Mesenchymal stem cell (in vitro differentiated cells and primary cell): ENCODE results near the gene FOXC1.

ENCODE experiments used
- DNase-seq: peaks from one replicate; pipeline ENCODE4 v3.0.0-alpha.2; 2013
- H2AFZ ChIP-seq: one replicate; pipeline ENCODE4 v1.6.1; 2013; ENCODE audit warnings: low read depth, mild to moderate bottlenecking, control low read depth, inconsistent platforms, low read length, moderate library complexity
- H2AK5ac ChIP-seq: 2 replicates; pipeline ENCODE4 v1.6.1; 2013; ENCODE audit warnings: low read length, moderate library complexity, mild to moderate bottlenecking, inconsistent platforms; ENCODE audit not compliant: severe bottlenecking
- H2BK120ac ChIP-seq: one replicate; pipeline ENCODE4 v1.6.1; 2013; ENCODE audit warnings: low read depth, mild to moderate bottlenecking, inconsistent platforms, low read length, moderate library complexity
- H2BK12ac ChIP-seq, 2 experiments: one replicate each; pipeline ENCODE4 v1.6.1; 2013; ENCODE audit warnings: inconsistent platforms in 2 of 2, low read length in 2 of 2, mild to moderate bottlenecking in 2 of 2, moderate library complexity in 2 of 2, control low read depth in 1 of 2
- H2BK15ac ChIP-seq: one replicate; pipeline ENCODE4 v1.6.1; 2013; ENCODE audit warnings: mild to moderate bottlenecking, low read depth, inconsistent platforms; ENCODE audit not compliant: poor library complexity, severe bottlenecking
- H2BK5ac ChIP-seq: 2 replicates; pipeline ENCODE4 v1.6.1; 2013; ENCODE audit warnings: low read depth, mild to moderate bottlenecking, low read length, control low read depth, inconsistent platforms; ENCODE audit not compliant: poor library complexity, severe bottlenecking
- H3K14ac ChIP-seq, 2 experiments: one replicate each; pipeline ENCODE4 v1.6.1; 2013; ENCODE audit warnings: inconsistent platforms in 2 of 2, low read length in 2 of 2, control low read depth in 1 of 2, mild to moderate bottlenecking in 1 of 2, moderate library complexity in 1 of 2
- H3K18ac ChIP-seq, 2 experiments: one replicate each; pipeline ENCODE4 v1.6.1; 2013; ENCODE audit warnings: inconsistent platforms in 2 of 2, low read length in 2 of 2, control low read depth in 1 of 2, low read depth in 1 of 2, mild to moderate bottlenecking in 1 of 2
- H3K23ac ChIP-seq, 2 experiments: one replicate each; pipeline ENCODE4 v1.6.1; 2013; ENCODE audit warnings: inconsistent platforms in 2 of 2, low read length in 2 of 2, mild to moderate bottlenecking in 2 of 2, moderate library complexity in 2 of 2, control low read depth in 1 of 2
- H3K27ac ChIP-seq: 2 replicates; pipeline ENCODE4 v1.5.1; 2013; ENCODE audit warnings: mild to moderate bottlenecking, moderate library complexity, low read length, control low read depth, inconsistent platforms; ENCODE audit not compliant: poor library complexity, severe bottlenecking
- H3K27me3 ChIP-seq, 2 experiments: 2 replicates each; pipeline versions ENCODE4 v1.6.1 to v1.7.0; 2013; ENCODE audit warnings: low read length in 2 of 2, mild to moderate bottlenecking in 2 of 2, moderate library complexity in 2 of 2, control low read depth in 1 of 2, inconsistent platforms in 1 of 2; ENCODE audit not compliant: control insufficient read depth in 1 of 2, insufficient read depth in 1 of 2
- H3K36me3 ChIP-seq, 2 experiments: 2 replicates each; pipeline versions ENCODE4 v1.6.1 to v1.7.0; 2013; ENCODE audit warnings: low read length in 2 of 2, control low read depth in 1 of 2, inconsistent platforms in 1 of 2, low read depth in 1 of 2, mild to moderate bottlenecking in 1 of 2; ENCODE audit not compliant: insufficient read depth in 2 of 2, control insufficient read depth in 1 of 2
- H3K4ac ChIP-seq, 2 experiments: one replicate each; pipeline ENCODE4 v1.6.1; 2013; ENCODE audit warnings: inconsistent platforms in 2 of 2, low read length in 2 of 2, mild to moderate bottlenecking in 2 of 2, moderate library complexity in 2 of 2, control low read depth in 1 of 2, low read depth in 1 of 2
- H3K4me1 ChIP-seq: 2 replicates; pipeline ENCODE4 v1.6.1; 2013; ENCODE audit warnings: low read depth, low read length, control low read depth; ENCODE audit not compliant: control insufficient read depth, insufficient read depth
- H3K4me2 ChIP-seq: 2 replicates; pipeline ENCODE4 v1.6.1; 2013; ENCODE audit warnings: low read length, mild to moderate bottlenecking, inconsistent platforms; ENCODE audit not compliant: poor library complexity, severe bottlenecking
- H3K4me3 ChIP-seq, 2 experiments: 2 replicates each; pipeline versions ENCODE4 v1.5.1 to v1.7.0; 2013; ENCODE audit warnings: low read length in 2 of 2, mild to moderate bottlenecking in 2 of 2, control low read depth in 1 of 2, low read depth in 1 of 2; ENCODE audit not compliant: insufficient read depth in 1 of 2
- H3K79me1 ChIP-seq: replicated peaks from 2 replicates; pipeline ENCODE4 v1.6.1; 2013; ENCODE audit warnings: mild to moderate bottlenecking, control low read depth, low read length, inconsistent platforms; ENCODE audit not compliant: poor library complexity, severe bottlenecking
- H3K9ac ChIP-seq: 2 replicates; pipeline ENCODE4 v1.7.0; 2013; ENCODE audit warnings: mild to moderate bottlenecking, low read length, moderate library complexity
- H3K9me3 ChIP-seq: 2 replicates; pipeline ENCODE4 v1.7.0; 2013; ENCODE audit warnings: mild to moderate bottlenecking, low read length; ENCODE audit not compliant: control insufficient read depth
- H4K8ac ChIP-seq: one replicate; pipeline ENCODE4 v1.6.1; 2013; ENCODE audit warnings: inconsistent platforms, mild to moderate bottlenecking, low read length, moderate library complexity
- H4K91ac ChIP-seq: one replicate; pipeline ENCODE4 v1.6.1; 2013; ENCODE audit warnings: mild to moderate bottlenecking, low read length, inconsistent platforms
- WGBS: methylation state at CpG from one replicate; pipeline ENCODE4 v1.1.7; 2013; ENCODE audit warnings: mixed read lengths; 5-methylcytosine and 5-hydroxymethylcytosine counted together

Gene FOXC1

GRCh38 chr6:1597121-1597744 lies 12.5 kb upstream of the FOXC1 start:
- no peak overlapping the region for H3K4me3 ChIP-seq
- H4K8ac ChIP-seq: no peak overlapping the region
- no peak overlapping the region for H3K9ac ChIP-seq
- no peak overlapping the region for H2AK5ac ChIP-seq
- H2BK12ac ChIP-seq: no peak overlapping the region
- H3K27me3 ChIP-seq: peaks cover 29 to 81% of the 10 kb centered on the region in 2 experiments
- H3K27ac ChIP-seq: no peak overlapping the region
- no peak overlapping the region for H2BK15ac ChIP-seq
- no peak overlapping the region for H2BK5ac ChIP-seq
- no peak overlapping the region for H3K4ac ChIP-seq
- DNase-seq: no peak
- no peaks in the 10 kb centered on the region for H3K79me1 ChIP-seq
- no peak overlapping the region for H4K91ac ChIP-seq
- H3K9me3 ChIP-seq: no peaks in the 10 kb centered on the region
- no peak overlapping the region for H3K18ac ChIP-seq
- no peak overlapping the region for H2AFZ ChIP-seq
- no peak overlapping the region for H3K23ac ChIP-seq
- no peaks in the 10 kb centered on the region for H3K36me3 ChIP-seq
- peaks cover 2% of the 10 kb centered on the region for H3K4me1 ChIP-seq
- no peak overlapping the region for H3K4me2 ChIP-seq
- H2BK120ac ChIP-seq: no peak overlapping the region
- H3K14ac ChIP-seq: no peak overlapping the region
- 19% methylated on average over 7 of the region's 8 CpGs for WGBS

DNA sequence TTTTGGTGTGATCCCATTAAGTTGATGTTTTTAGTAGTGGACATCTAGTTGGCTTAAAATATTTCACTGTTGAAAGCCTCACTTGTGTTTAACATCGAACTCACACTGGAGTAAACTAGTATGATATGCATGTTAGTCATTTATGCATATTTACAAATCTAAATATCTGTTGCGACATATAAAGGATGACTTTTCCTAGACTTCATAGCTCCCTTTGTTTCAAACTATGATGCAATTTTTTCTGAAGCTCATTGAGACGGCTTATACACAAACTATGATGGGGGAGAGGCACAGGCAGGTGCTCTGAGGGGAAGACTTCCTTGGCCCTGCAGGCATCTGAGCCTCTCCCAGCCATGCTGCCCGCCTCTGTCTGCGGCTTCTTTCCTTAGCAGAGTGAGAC lies 11.8 kb upstream of the FOXC1 start:
- peaks cover 28 to 81% of the 10 kb centered on the region in 2 experiments for H3K27me3 ChIP-seq
- H3K14ac ChIP-seq: no peak overlapping the region
- H2AK5ac ChIP-seq: no peak overlapping the region
- H2BK120ac ChIP-seq: no peak overlapping the region
- no peak overlapping the region for H2AFZ ChIP-seq
- peaks cover 2% of the 10 kb centered on the region for H3K4me1 ChIP-seq
- H3K4ac ChIP-seq: no peak overlapping the region
- no peak overlapping the region for H3K9ac ChIP-seq
- H4K91ac ChIP-seq: no peak overlapping the region
- H3K36me3 ChIP-seq: no peaks in the 10 kb centered on the region
- DNase-seq: no peak
- no peak overlapping the region for H3K4me3 ChIP-seq
- no peak overlapping the region for H2BK5ac ChIP-seq
- WGBS: 59% methylated on average over 3 of the region's 5 CpGs
- no peak overlapping the region for H3K4me2 ChIP-seq
- no peak overlapping the region for H3K23ac ChIP-seq
- no peaks in the 10 kb centered on the region for H3K79me1 ChIP-seq
- H3K18ac ChIP-seq: no peak overlapping the region
- H3K9me3 ChIP-seq: no peaks in the 10 kb centered on the region
- no peak overlapping the region for H2BK15ac ChIP-seq
- no peak overlapping the region for H2BK12ac ChIP-seq
- H4K8ac ChIP-seq: no peak overlapping the region
- no peak overlapping the region for H3K27ac ChIP-seq

DNA sequence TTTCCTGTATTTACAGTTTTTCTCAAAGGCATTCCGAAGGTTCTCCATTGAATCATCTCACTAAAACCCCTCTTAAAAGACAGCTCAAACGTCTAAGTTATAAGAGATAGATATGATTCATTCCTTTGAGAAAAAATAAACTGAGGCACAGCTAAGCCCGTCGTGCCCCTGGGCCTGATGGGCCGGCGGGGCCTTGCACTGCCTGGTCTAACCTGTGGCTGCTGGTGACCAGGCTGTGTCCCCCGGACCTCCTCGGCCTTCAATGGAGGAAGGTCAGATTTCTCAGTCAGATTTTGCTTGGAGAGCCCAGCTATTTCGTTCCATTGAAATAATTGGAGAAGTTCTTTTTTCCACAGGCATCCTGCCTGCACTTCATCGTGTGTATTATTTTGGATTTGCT lies 11.3 kb upstream of the FOXC1 start:
- 90% methylated on average over 10 of the region's 10 CpGs for WGBS

DNA sequence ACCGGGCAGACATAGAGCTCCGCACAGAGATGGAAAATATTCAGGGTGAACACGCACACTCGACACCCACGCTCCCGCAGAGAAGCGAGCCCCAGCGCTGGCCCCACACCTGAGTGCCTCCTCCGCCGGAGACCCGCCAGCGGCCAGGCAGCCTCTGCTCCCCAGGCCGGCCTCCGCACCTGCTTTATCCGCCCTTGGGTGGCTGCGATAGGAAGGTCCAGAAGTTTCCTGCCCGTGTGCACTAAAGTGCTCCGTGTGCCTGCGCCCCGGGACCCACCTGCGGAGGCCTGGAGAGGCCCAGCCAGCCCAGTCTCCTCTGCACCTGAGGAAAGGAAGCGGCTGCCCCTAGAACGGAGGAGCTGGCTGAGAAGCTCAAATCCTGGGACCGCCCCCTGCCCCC lies 10.8 kb upstream of the FOXC1 start:
- H3K27ac ChIP-seq: no peak overlapping the region
- H3K4ac ChIP-seq: no peak overlapping the region
- no peak overlapping the region for H3K9ac ChIP-seq
- H3K23ac ChIP-seq: no peak overlapping the region
- no peaks in the 10 kb centered on the region for H3K9me3 ChIP-seq
- H3K14ac ChIP-seq: no peak overlapping the region
- H3K4me1 ChIP-seq: peaks cover 2% of the 10 kb centered on the region
- H3K18ac ChIP-seq: no peak overlapping the region
- H4K91ac ChIP-seq: no peak overlapping the region
- H3K36me3 ChIP-seq: no peaks in the 10 kb centered on the region
- DNase-seq: no peak
- 88% methylated on average over 24 of the region's 24 CpGs for WGBS
- no peak overlapping the region for H2BK5ac ChIP-seq
- H3K4me3 ChIP-seq: no peak overlapping the region
- H2BK120ac ChIP-seq: no peak overlapping the region
- H2BK15ac ChIP-seq: no peak overlapping the region
- H3K27me3 ChIP-seq: peaks cover 25 to 81% of the 10 kb centered on the region in 2 experiments
- no peaks in the 10 kb centered on the region for H3K79me1 ChIP-seq
- no peak overlapping the region for H2AK5ac ChIP-seq
- no peak overlapping the region for H4K8ac ChIP-seq
- no peak overlapping the region for H2BK12ac ChIP-seq
- H2AFZ ChIP-seq: no peak overlapping the region
- H3K4me2 ChIP-seq: no peak overlapping the region

More for the DNA sequence above, 11.3 kb upstream of the FOXC1 start:
- peaks cover 2% of the 10 kb centered on the region for H3K4me1 ChIP-seq
- H2BK12ac ChIP-seq: no peak overlapping the region
- H4K91ac ChIP-seq: no peak overlapping the region
- H2AK5ac ChIP-seq: no peak overlapping the region
- H3K23ac ChIP-seq: no peak overlapping the region
- H3K18ac ChIP-seq: no peak overlapping the region
- H3K4ac ChIP-seq: no peak overlapping the region
- H3K79me1 ChIP-seq: no peaks in the 10 kb centered on the region
- no peak overlapping the region for H4K8ac ChIP-seq
- H3K27me3 ChIP-seq: peaks cover 26 to 81% of the 10 kb centered on the region in 2 experiments
- H3K9ac ChIP-seq: no peak overlapping the region
- H2BK15ac ChIP-seq: no peak overlapping the region
- H2AFZ ChIP-seq: no peak overlapping the region
- H3K4me3 ChIP-seq: no peak overlapping the region
- no peak for DNase-seq
- H2BK120ac ChIP-seq: no peak overlapping the region
- no peak overlapping the region for H3K4me2 ChIP-seq
- H3K27ac ChIP-seq: no peak overlapping the region
- no peak overlapping the region for H3K14ac ChIP-seq
- no peaks in the 10 kb centered on the region for H3K36me3 ChIP-seq
- no peaks in the 10 kb centered on the region for H3K9me3 ChIP-seq
- no peak overlapping the region for H2BK5ac ChIP-seq
